NCI-H82 (cell line): ENCODE measurements around the gene CTDNEP1.

Experiments
- DNase-seq: peaks from one replicate; lab custom pipeline; 2025; lab: John Stamatoyannopoulos, UW

CTDNEP1 gene

GRCh38 chr17:7215136-7215638 lies 36.3 kb downstream of the CTDNEP1 start:
- DNase-seq = no peak

- DNase-seq = peak; percentile 100
These were observed 37.0 kb downstream of the CTDNEP1 start for GRCh38 chr17:7214300-7215135.

GRCh38 chr17:7213895-7214299 lies 37.6 kb downstream of the CTDNEP1 start:
- DNase-seq = peak; percentile 99

- DNase-seq = peak; percentile 61
These were observed 39.9 kb downstream of the CTDNEP1 start for GRCh38 chr17:7211491-7212273.

GRCh38 chr17:7208754-7209460 lies 42.6 kb downstream of the CTDNEP1 start:
- peak; percentile 96 for DNase-seq

GRCh38 chr17:7208027-7208571 lies 43.4 kb downstream of the CTDNEP1 start:
- peak; percentile 96 for DNase-seq

GRCh38 chr17:7207120-7208001 lies 44.2 kb downstream of the CTDNEP1 start:
- DNase-seq = peak; percentile 64

GRCh38 chr17:7205561-7205960 lies 46.0 kb downstream of the CTDNEP1 start:
- DNase-seq = no peak

GRCh38 chr17:7204828-7205461 lies 46.6 kb downstream of the CTDNEP1 start:
- peak; percentile 97 for DNase-seq

- peak; percentile 86 for DNase-seq
These were observed 47.2 kb downstream of the CTDNEP1 start for GRCh38 chr17:7204336-7204735.

GRCh38 chr17:7203391-7203790 lies 48.1 kb downstream of the CTDNEP1 start:
- DNase-seq = no peak

GRCh38 chr17:7196651-7197401 lies 54.7 kb downstream of the CTDNEP1 start:
- no peak for DNase-seq

- no peak for DNase-seq
These were observed 55.6 kb downstream of the CTDNEP1 start for GRCh38 chr17:7195971-7196370.
